CD4-positive, alpha-beta T cell (primary cell): ENCODE data around the gene KPNB1. TPM values are rescaled to one million over a fixed set of nuclear protein-coding genes. Genes with fewer than 3 reads are reported as not detected.
A peak's percentile ranks its signal among the peaks of the same experiment; 100 is the strongest.

Experiments
- ATAC-seq: fragments of 200-7000 bp; cut with Tn5 transposase; one replicate; pipeline ENCODE4 v1.10.0; 2022; ENCODE audit warnings: mild to moderate bottlenecking; ENCODE audit not compliant: poor library complexity
- CTCF ChIA-PET: fragments of 350-600 bp; sonication (Branson Sonifier 250); formaldehyde crosslinking; loops from one replicate; lab custom pipeline; 2021; ENCODE audit warnings: antibody characterized with exemption, inconsistent platforms; lab: Charles Lee
- POLR2A ChIA-PET: fragments of 350-600 bp; sonication (Branson Sonifier 250); formaldehyde crosslinking; loops from one replicate; lab custom pipeline; 2021; ENCODE audit warnings: antibody characterized with exemption, inconsistent platforms; lab: Charles Lee
- DNase-seq, 14 experiments: peaks; one replicate each; pipeline ENCODE4 v3.0.0-alpha.2; 2013 to 2020; ENCODE audit warnings: mixed read lengths in 2 of 14
- H3K27ac ChIP-seq, 2 donors: one replicate each; pipeline versions ENCODE4 v1.5.1 to v1.7.0; 2013; ENCODE audit warnings: low read length in 2 of 2, low read depth in 1 of 2, mild to moderate bottlenecking in 1 of 2
- H3K27me3 ChIP-seq, 2 experiments: 1 replicate in 1 of 2; 2 replicates in 1 of 2; pipeline versions ENCODE4 v1.6.1 to v1.7.0; 2013; ENCODE audit warnings: low read length in 2 of 2, control low read depth in 1 of 2, mild to moderate bottlenecking in 1 of 2, moderate library complexity in 1 of 2; ENCODE audit not compliant: insufficient read depth in 2 of 2, control insufficient read depth in 1 of 2
- H3K36me3 ChIP-seq: one replicate; pipeline ENCODE4 v1.6.1; 2013; ENCODE audit warnings: low read length, control low read depth; ENCODE audit not compliant: insufficient read depth
- H3K4me1 ChIP-seq: one replicate; pipeline ENCODE4 v1.6.1; 2013; ENCODE audit warnings: low read length, control low read depth; ENCODE audit not compliant: insufficient read depth
- H3K4me3 ChIP-seq: one replicate; pipeline ENCODE4 v1.5.1; 2013; ENCODE audit warnings: mild to moderate bottlenecking, low read length, moderate library complexity
- H3K9me3 ChIP-seq, 2 experiments: 1 replicate in 1 of 2; 2 replicates in 1 of 2; pipeline versions ENCODE4 v1.6.1 to v1.7.0; 2013; ENCODE audit warnings: low read length in 2 of 2, mild to moderate bottlenecking in 2 of 2, control low read depth in 1 of 2, moderate library complexity in 1 of 2; ENCODE audit not compliant: control insufficient read depth in 1 of 2, insufficient read depth in 1 of 2
- H3K27ac Mint-ChIP-seq: one replicate; pipeline ENCODE4 v1.8.0; 2020; ENCODE audit warnings: mixed read lengths
- H3K27me3 Mint-ChIP-seq: one replicate; pipeline ENCODE4 v1.8.0; 2021; ENCODE audit warnings: mixed read lengths
- H3K36me3 Mint-ChIP-seq: one replicate; pipeline ENCODE4 v1.8.0; 2021; ENCODE audit warnings: low read depth, mixed read lengths
- H3K4me1 Mint-ChIP-seq: one replicate; pipeline ENCODE4 v1.8.0; 2021; ENCODE audit warnings: low read depth, mixed read lengths
- H3K4me3 Mint-ChIP-seq: one replicate; pipeline ENCODE4 v1.8.0; 2020; ENCODE audit warnings: mild to moderate bottlenecking, mixed read lengths
- H3K9me3 Mint-ChIP-seq: one replicate; pipeline ENCODE4 v1.8.0; 2020; ENCODE audit warnings: mixed read lengths
- CTCF ChIP-seq: fragments of 200-600 bp; IDR thresholded peaks from one replicate; pipeline ENCODE4 v1.8.0; 2022; ENCODE audit warnings: antibody characterized with exemption, mild to moderate bottlenecking
- intact Hi-C, 2 experiments: fragments of 100-400 bp; cut with DNase I in 1 of 2; cut with micrococcal nuclease in 1 of 2; formaldehyde crosslinking; loops; one replicate each; pipeline versions ENCODE4 v1.15.1 to v1.9.0; 2023 to 2025; cut with DNase I, micrococcal nuclease
- total RNA-seq, 174 experiments: library from RNA in 2 of 174; stranded (reverse) in 2 of 174; gene quantifications; one replicate each; pipeline ENCODE4 v1.2.3 and lab custom pipeline; 2021 to 2026

The KPNB1 gene
- total RNA-seq, 2 experiments from 2014 or later, result 145 to 151 TPM

DNA sequence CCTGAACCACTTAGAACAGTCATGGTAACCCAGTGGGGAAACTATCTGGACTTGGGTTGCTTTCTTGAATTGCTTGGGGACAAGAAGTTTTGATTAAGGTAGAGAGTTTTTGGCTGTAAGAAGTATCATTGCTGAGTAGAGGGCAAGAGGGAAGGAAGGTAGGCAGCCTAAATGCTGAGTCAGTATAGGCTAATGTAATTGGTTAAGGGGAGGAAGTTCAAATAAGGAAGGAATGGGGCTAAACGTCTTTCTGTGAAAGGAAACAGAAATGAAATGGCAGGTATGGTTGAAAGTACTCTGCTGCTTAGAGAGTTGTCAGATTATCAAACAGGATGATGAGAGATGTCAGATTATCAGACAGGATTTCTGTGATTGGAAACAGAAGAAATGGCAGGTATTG, 20.3 kb downstream of the KPNB1 start:
- ChIA-PET CTCF (interaction anchor here (1.2 to 1.4 kb wide), 2 partner anchors 8 to 29 kb away, joined by 3 to 4 read pairs; no protein-coding TSS in a partner anchor), POLR2A (interaction anchor here (1.3 kb wide), 1 partner anchor 11 kb away, joined by 3 read pairs; no protein-coding TSS in a partner anchor)
- DNase-seq, result peak in 1 of 14 experiments; percentile 31
- H3K27ac ChIP-seq, result no peak overlapping the region
- H3K9me3 ChIP-seq, result no peaks in the 10 kb centered on the region
- Mint-ChIP-seq H3K27me3 (no peaks in the 10 kb centered on the region), H3K27ac (peak overlapping the region; percentile 28), H3K36me3 (peaks cover 95% of the 10 kb centered on the region), H3K4me1 (peaks cover 20% of the 10 kb centered on the region), H3K9me3 (no peaks in the 10 kb centered on the region), H3K4me3 (no peak overlapping the region)
- intact Hi-C loops, result no loop called here
- peaks cover 93% of the 10 kb centered on the region for H3K36me3 ChIP-seq
- ATAC-seq, result peak; percentile 48
- H3K4me3 ChIP-seq, result no peak overlapping the region
- no peak for TF ChIP-seq CTCF
- no peaks in the 10 kb centered on the region for H3K27me3 ChIP-seq
- peaks cover 7% of the 10 kb centered on the region for H3K4me1 ChIP-seq

GRCh38 chr17:47674499-47674898, 24.8 kb downstream of the KPNB1 start:
- Mint-ChIP-seq H3K4me1 (peaks cover 20% of the 10 kb centered on the region), H3K4me3 (no peak overlapping the region), H3K27me3 (no peaks in the 10 kb centered on the region), H3K9me3 (no peaks in the 10 kb centered on the region), H3K36me3 (peaks cover 95% of the 10 kb centered on the region), H3K27ac (peak overlapping the region; percentile 35)
- H3K9me3 ChIP-seq, result no peaks in the 10 kb centered on the region
- ChIA-PET POLR2A (interaction anchor here (1.0 to 2.0 kb wide), 2 partner anchors 11 to 25 kb away, joined by 3 to 7 read pairs; partner anchors contain the start of gene KPNB1), CTCF (interaction anchor here (0.9 to 1.1 kb wide), 2 partner anchors 10 to 58 kb away, joined by 3 to 7 read pairs; partner anchors contain the start of gene TBX21)
- TF ChIP-seq CTCF, result no peak
- ATAC-seq (no peak), DNase-seq (no peak)
- H3K4me3 ChIP-seq, result no peak overlapping the region
- intact Hi-C loops, result no loop called here
- peaks cover 99% of the 10 kb centered on the region for H3K36me3 ChIP-seq
- no peaks in the 10 kb centered on the region for H3K27me3 ChIP-seq
- H3K4me1 ChIP-seq, result peaks cover 7% of the 10 kb centered on the region
- H3K27ac ChIP-seq, result no peak overlapping the region

DNA sequence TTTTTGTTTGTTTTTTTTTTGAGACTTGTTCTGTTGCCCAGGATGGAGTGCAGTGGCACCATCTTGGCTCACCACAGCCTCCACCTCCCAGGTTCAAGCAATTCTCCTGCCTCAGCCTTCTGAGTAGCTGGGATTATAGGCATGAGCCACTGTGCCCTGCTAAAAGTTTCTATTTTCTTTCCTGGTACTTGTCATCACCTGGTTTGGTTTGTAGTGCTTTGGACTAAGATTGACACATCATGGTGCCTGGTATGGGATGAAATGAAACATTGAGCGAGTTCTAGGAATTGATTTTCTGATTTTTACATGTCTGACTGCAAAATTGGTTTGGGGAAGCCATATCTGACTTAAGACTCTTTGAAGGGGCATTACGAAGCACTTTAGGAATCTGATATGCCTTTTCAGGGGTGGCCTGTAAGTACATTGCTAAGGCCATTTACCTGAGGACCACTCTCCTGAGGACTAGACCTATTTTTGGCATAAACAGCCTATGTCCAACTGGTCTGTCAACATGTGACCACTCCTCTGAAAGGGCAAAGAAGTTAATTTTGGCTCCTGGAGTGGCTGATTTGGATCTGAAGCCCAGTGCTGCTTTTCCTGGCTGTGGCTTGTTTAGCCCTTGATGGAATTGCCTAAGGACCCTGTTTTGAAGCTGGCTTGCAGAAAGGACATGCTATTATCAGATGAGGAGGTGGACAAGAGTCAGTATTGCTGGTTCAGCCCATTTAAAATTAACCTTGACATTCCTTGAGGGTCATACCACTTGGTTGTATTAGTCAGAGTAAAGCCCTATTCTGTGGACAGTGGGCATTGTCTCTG, 25.9 kb downstream of the KPNB1 start:
- no peak for ATAC-seq
- no peaks in the 10 kb centered on the region for H3K27me3 Mint-ChIP-seq
- CTCF ChIA-PET, result no interaction called here

More for the DNA sequence above, 25.9 kb downstream of the KPNB1 start:
- H3K9me3 Mint-ChIP-seq, result no peaks in the 10 kb centered on the region
- H3K9me3 ChIP-seq, result no peaks in the 10 kb centered on the region
- H3K4me3 ChIP-seq, result no peak overlapping the region
- no peak for DNase-seq
- peaks cover 95% of the 10 kb centered on the region for H3K36me3 Mint-ChIP-seq
- no peak for TF ChIP-seq CTCF
- no peak overlapping the region for H3K4me3 Mint-ChIP-seq
- peaks cover 15% of the 10 kb centered on the region for H3K4me1 Mint-ChIP-seq
- POLR2A ChIA-PET, result interaction anchor here (1.2 kb wide), 1 partner anchor 17 kb away, joined by 4 read pairs; no protein-coding TSS in a partner anchor
- no peaks in the 10 kb centered on the region for H3K27me3 ChIP-seq
- peaks cover 99% of the 10 kb centered on the region for H3K36me3 ChIP-seq
- no peaks in the 10 kb centered on the region for H3K4me1 ChIP-seq
- intact Hi-C loops, result no loop called here
- no peak overlapping the region for H3K27ac ChIP-seq
- H3K27ac Mint-ChIP-seq, result no peak overlapping the region
